ENCODE data around the gene CHST13.
A peak's percentile ranks its signal among the peaks of the same experiment; 100 is the strongest.

Gene CHST13

GRCh38 chr3:126523745-126524428, at the start of gene CHST13:
CHST13 (plus strand) TSS chr3:126524155; CDS start chr3:126524333, 178 bp downstream.
- DNase-seq, result no peak

- DNase-seq, result peak; percentile 23
Measured at GRCh38 chr3:126474498-126475412, 49.2 kb upstream of the CHST13 start.

DNA sequence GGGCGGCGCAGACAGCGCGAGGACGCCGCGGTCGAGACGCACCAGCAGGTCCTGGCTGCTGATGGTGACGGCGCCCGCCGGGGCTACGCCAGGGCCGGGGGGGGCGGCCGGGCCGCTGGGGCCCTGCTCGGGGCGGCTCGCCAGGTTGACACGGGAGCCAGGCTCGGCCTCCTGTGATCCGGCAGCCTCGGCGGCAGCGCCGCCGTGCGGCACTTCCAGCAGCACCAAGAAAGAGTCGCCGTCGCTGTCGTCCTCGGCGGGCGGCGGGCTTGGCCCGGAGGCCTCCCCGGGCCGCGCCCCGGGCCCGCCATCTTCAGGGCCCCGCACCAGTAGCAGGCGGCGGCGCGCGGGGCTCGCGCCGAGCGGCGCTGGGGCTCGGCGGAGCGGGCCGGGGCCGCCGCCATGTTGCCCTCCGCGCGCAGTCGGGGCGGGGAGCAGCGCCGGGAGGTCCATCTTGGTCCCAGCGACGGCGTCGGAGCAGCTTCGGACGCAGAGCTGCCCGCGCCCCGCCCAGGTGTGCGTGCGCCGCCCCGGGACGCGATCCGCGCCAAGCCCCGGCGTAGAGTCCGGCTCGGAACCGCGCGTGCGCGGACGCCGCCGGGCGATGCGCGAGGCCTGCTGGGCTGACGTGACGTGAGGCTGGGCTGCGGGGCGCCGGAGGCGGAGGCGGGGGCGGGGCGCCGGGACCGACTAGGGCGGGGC, 48.4 kb upstream of the CHST13 start, which contains the start of gene ZXDC:
ZXDC (minus strand) TSS at position 479 of the 702 bp plus-strand sequence; CDS start at position 453, 26 bp downstream.
- peak; percentile 93 for DNase-seq

DNA sequence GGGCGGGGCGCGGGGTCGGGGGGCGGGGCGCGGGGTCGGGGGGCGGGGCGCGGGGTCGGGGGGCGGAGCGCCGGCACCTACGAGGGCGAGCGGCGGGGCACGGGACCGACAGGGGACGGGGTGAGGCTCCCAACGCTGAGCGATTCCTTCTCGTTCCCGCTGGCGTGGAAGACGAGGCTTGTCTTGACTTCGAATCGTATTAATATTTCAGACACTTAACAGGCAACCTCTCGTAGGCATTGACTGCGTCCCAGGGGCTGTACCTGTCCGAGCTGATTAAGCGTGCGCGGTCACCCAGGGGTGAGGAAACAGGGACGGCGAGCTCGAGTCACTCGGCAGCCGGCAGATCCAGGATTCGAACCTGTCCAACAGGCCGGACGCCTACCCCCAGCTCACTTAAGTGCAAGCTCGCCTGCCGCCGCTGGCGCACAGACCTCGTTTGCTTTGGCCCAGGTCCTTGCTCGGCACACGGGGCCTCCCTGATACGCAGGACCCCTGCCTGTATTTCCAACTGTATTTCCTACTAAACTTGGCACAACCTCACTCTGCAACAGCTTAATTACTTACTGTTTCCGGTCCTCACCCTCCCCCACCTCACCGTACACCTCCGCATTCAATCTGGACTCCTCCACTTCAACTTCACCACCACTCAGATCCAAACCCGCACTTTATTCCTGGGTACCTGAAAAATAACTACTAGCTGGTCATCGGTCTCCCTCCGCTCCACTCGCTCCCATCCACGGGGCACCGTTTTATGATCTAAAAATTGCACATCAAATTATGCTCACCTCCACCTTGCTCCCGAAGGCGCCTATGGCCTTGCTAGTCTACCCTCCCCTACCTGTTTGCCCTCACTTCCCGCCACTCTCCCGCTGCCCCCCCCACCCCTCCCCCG, 47.5 kb upstream of the CHST13 start:
- no peak for DNase-seq

GRCh38 chr3:126477061-126477380, 46.9 kb upstream of the CHST13 start:
- DNase-seq, result no peak

DNA sequence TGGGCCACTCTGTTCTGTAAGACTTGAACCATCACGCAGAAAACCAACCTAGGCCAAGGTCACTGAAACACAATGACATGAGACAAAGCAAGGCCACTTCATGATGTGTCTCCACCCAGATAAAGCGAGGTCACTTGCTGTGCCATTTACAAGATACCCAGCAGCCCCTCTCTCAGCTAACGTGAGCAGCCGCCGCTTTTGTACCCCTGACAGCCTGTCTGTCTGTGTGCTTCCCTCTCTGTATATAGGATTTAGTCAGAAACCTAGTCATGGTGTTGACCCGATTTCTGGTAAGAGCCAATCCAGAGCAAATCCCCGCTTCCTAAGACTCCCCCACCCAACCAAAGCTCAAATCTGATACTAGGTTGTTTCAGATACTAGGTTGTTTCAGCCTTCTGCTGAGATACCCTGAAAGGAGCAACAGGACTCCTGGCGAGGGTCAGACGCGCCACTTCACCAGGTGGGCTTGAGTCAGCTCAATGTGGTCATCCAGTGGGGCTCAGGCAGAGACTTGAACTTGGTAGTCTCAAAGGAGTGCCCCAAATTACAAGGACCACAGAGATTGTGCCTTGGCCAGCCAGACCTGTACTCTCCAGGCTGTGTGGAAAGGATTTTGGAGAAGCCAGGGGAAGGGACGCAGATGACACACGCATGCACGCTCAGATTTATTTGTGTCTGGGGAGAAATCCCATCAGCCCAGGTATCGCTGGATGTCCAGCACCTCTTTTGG, 45.2 kb upstream of the CHST13 start:
- no peak for DNase-seq

- no peak for DNase-seq
Measured at GRCh38 chr3:126479642-126480041, 44.3 kb upstream of the CHST13 start.

DNA sequence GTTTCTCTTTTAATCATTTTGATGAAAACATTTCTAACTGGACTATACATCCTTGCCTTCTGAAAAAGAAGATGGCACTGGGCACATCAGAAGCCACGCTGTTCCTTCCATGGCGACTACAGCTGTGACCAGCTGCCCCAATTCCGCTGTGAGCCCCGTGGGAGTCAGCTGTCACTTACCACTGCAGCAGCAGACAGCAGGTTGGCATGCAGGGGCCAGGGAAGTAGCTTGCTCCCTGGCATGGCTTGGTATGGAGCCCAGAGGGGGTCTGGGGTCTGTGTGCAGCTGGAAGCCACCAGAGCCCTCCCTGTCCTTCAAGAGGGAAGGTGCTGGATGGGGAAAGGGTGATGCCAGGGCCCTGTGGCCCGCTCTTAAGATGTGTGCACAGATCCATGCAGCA, 43.7 kb upstream of the CHST13 start:
- no peak for DNase-seq

DNA sequence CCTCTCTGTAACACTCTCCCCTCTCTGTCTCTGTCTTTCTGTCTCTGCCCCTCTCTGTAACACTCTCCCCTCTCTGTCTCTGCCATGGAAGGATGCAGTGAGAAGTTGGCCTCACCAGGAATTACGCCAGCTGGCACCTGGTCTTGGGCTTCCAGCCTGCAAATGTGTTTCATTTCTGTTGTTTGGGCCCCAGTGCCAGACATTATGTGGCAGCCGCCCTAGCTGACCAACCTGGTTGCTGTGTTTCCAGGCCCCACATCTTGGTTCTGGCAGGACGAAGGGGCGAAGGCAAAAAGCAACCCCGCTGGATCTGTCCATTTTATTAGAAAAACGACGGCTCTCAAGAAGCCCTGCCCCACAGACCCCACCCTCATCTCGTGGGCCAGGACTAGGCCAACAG, 43.1 kb upstream of the CHST13 start:
- no peak for DNase-seq

DNA sequence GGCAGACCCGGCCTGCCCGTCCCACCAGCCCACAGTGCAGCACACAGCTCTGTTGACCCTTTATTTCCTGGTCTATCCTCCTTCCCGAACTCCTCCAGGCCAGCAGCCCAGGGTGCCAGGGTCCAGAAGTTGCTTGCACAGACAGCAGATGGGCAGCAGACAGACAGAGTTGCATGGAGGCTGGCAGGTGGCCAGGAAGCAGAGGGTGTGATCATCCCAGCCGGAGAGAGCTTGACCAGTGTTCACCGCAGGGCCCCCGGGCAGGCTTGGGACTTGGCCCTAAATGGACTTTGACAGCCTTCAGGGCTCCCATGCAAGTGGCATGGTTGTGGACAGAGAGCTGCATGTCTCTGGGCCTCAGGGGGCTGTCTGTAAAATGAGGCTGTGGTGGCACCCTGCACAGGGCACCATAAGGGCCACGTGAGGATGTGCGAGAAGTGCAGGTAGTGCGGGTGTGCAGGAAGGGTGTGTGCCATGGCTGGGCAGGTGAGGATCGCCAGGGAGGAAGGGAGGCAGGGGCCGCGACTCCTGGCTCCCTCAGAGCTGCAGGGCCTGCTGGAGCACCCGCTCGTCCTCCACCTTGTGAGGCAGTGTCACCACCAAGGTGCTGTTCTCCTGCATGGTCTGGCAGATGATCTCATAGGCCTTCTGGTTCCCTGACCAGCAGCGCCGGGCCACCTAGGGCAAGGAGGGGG, 42.0 kb upstream of the CHST13 start:
- no peak for DNase-seq

GRCh38 chr3:126482503-126483255, 41.3 kb upstream of the CHST13 start:
- DNase-seq, result no peak

- no peak for DNase-seq
Measured at GRCh38 chr3:126483321-126483761, 40.6 kb upstream of the CHST13 start.

DNA sequence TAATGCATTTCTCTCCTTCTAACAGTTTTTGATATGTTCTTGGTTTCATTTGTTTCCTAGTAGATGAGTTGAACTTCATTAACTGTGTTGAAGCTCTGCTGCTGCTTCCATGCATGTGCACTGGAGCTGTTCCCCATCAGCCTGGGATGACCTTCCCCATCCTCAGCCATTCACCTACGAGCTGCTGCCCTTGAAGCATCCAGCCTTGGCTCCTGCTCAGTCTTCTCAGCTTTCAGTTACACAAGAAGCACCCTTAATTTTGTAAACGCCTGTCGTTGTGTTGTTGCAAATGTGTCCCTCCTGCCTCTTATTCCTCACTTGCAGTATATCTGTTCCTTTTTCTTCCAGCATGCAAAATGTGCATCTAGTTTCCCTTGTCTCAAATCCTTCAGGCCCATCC, 39.8 kb upstream of the CHST13 start:
- no peak for DNase-seq

DNA sequence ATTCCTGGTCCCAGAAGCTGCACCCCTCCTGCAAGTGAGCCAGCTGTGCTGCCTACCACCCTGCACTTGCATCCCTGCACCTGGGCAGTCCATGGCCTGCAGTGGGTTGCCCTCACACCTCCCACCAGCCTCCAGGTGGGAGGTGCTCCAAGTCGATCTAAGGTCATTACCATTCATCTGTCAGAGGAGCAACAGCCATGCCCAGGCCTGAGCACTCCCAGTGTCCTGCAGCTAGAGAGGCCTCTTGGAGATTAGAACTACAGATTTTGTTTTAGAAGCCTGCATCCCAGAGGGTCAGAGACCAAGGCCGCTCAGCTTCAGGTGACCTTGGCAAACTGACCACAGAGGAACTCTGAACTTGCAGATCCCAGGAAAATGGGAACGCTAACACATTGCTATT, 39.3 kb upstream of the CHST13 start:
- DNase-seq, result no peak

DNA sequence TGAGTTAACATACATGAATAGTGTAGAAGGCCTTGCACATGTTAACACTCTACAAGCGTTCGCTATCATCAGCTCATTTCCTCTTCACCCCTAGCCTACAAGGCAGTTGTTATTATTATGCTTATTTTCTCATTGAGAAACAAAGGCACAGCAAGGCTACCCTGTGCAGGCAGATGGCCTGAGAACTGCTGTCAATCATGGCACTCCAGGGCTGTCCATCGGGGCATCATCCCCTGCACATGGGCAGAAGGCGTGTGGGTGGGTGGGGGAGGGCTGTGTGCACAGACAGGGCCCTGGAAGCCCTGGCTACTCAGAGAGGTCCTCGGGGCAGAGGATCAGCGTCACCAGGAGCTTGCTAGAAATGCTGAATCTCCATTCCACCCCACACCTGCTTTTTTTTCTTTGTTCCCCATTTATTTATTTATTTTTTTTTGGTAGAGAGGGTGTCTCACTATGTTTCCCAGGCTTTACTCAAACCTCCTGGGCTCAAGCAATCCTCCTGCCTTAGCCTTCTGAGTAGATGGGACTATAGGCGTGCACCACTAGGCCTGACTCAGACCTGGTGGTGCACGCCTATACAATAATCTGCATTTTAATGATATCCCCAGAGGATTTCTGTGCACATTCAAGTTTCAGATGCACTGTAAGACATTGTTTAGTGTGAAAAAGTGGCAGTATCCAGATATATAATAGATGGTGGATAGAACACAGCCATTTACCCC, 38.6 kb upstream of the CHST13 start:
- no peak for DNase-seq

DNA sequence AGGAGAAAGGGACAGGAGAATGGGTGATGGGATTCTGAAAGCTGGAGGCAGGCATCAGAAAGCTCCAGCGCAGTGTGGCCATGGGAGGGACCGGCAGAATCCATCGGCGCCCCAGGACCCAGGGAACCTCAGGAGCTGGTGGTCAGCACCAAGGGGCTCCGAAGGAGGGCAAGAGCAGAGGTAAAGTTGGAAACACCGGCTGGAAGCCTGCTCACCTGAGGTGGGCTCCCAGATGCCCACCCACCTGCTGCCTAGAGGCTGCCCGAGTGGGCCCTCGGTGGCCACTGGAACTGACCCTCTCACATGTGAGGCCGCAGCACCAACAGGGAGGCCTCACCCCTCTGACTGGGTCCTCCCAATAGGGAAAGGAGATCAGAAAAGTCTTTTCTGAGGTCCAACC, 38.0 kb upstream of the CHST13 start:
- DNase-seq, result no peak

- no peak for DNase-seq
Measured at GRCh38 chr3:126486360-126486847, 37.6 kb upstream of the CHST13 start.

- DNase-seq, result no peak
Measured at GRCh38 chr3:126487151-126487771, 36.7 kb upstream of the CHST13 start.

GRCh38 chr3:126488185-126488584, 35.8 kb upstream of the CHST13 start:
- no peak for DNase-seq
